Endothelial cell of umbilical vein (primary cell): ENCODE measurements around the gene KAT2B. TPM values are rescaled to one million over a fixed set of nuclear protein-coding genes. Genes with fewer than 3 reads are reported as not detected.

ENCODE experiments used
- BruUV-seq: library from RNA; stranded (reverse); fragments of 400-500 nt; replicated peaks from 2 replicates; lab custom pipeline; 2021; lab: Mats Ljungman, UMichigan
- CTCF ChIA-PET: fragments of 300-600, 350-600 bp; sonication (Branson Sonifier 250); formaldehyde crosslinking; loops from one replicate; lab custom pipeline; 2021; ENCODE audit warnings: antibody characterized with exemption, inconsistent platforms; lab: Charles Lee
- POLR2A ChIA-PET: fragments of 300-600, 350-600 bp; sonication (Branson Sonifier 250); formaldehyde crosslinking; loops from one replicate; lab custom pipeline; 2021; ENCODE audit warnings: antibody characterized with exemption, inconsistent platforms; lab: Charles Lee
- DNase-seq: peaks from one replicate; pipeline ENCODE4 v3.0.0-alpha.2; 2011; ENCODE audit warnings: low read depth, low spot score
- FAIRE-seq: peaks from 2 replicates; lab custom pipeline; 2011; peaks lifted over from hg19 to GRCh38; lab: Jason Lieb, UNC
- H2AFZ ChIP-seq: 2 replicates; pipeline ENCODE4 v1.6.0; 2012; ENCODE audit warnings: low read depth, low read length, control low read depth, inconsistent platforms
- H3K27ac ChIP-seq: 2 replicates; pipeline ENCODE4 v1.5.1; 2011; ENCODE audit warnings: low read depth, mild to moderate bottlenecking, control low read depth, low read length, moderate library complexity; ENCODE audit not compliant: insufficient read depth
- H3K27me3 ChIP-seq, 2 experiments: 2 replicates each; pipeline versions ENCODE4 v1.6.0 to v1.6.1; 2011; ENCODE audit warnings: low read length in 2 of 2, mixed read lengths in 1 of 2; ENCODE audit not compliant: control insufficient read depth in 2 of 2, insufficient read depth in 2 of 2
- H3K36me3 ChIP-seq, 2 experiments: 2 replicates in 1 of 2; 3 replicates in 1 of 2; pipeline ENCODE4 v1.5.1; 2011; ENCODE audit warnings: low read length in 2 of 2, mild to moderate bottlenecking in 1 of 2, moderate library complexity in 1 of 2; ENCODE audit not compliant: control insufficient read depth in 2 of 2, insufficient read depth in 2 of 2; ENCODE audit errors: extremely low read depth in 1 of 2
- H3K4me1 ChIP-seq: 3 replicates; pipeline ENCODE4 v1.5.1; 2011; ENCODE audit warnings: mild to moderate bottlenecking, low read length; ENCODE audit not compliant: control insufficient read depth, insufficient read depth; ENCODE audit errors: extremely low read depth
- H3K4me2 ChIP-seq: 2 replicates; pipeline ENCODE4 v1.6.1; 2011; ENCODE audit warnings: low read length, control low read depth, mixed read lengths; ENCODE audit not compliant: insufficient read depth
- H3K4me3 ChIP-seq, 3 experiments: fragments of 200-600 bp in 1 of 3; sonication (generic), shearing (Covaris generic) in 1 of 3; replicated peaks in 1 of 3; 2 replicates each; pipeline ENCODE4 v1.5.1; 2011 to 2016; ENCODE audit warnings: control low read depth in 3 of 3, low read length in 3 of 3, mild to moderate bottlenecking in 2 of 3, inconsistent platforms in 1 of 3, low read depth in 1 of 3, moderate library complexity in 1 of 3; ENCODE audit not compliant: insufficient read depth in 1 of 3
- H3K79me2 ChIP-seq: 2 replicates; pipeline ENCODE4 v1.6.0; 2012; ENCODE audit warnings: low read length, inconsistent platforms; ENCODE audit not compliant: control insufficient read depth, insufficient read depth
- H3K9ac ChIP-seq: replicated peaks from 2 replicates; pipeline ENCODE3; 2011; ENCODE audit warnings: low read length, control low read depth; ENCODE audit not compliant: insufficient read depth; ENCODE audit errors: extremely low read depth
- H3K9me1 ChIP-seq: replicated peaks from 3 replicates; pipeline ENCODE4 v1.6.0; 2011; ENCODE audit warnings: mild to moderate bottlenecking, low read length; ENCODE audit not compliant: control insufficient read depth, insufficient read depth; ENCODE audit errors: extremely low read depth
- H3K9me3 ChIP-seq: replicated peaks from 2 replicates; pipeline ENCODE4 v1.5.1; 2012; ENCODE audit warnings: low read length, inconsistent platforms; ENCODE audit not compliant: control insufficient read depth, insufficient read depth
- H4K20me1 ChIP-seq: replicated peaks from 2 replicates; pipeline ENCODE3; 2011; ENCODE audit warnings: mild to moderate bottlenecking, low read length; ENCODE audit not compliant: control insufficient read depth, insufficient read depth; ENCODE audit errors: extremely low read depth
- CTCF ChIP-seq, 2 donors: IDR thresholded peaks; 1 replicate in 1 of 2; 2 replicates in 1 of 2; pipeline ENCODE4 v1.5.1; 2011; ENCODE audit warnings: low read length in 2 of 2, mild to moderate bottlenecking in 2 of 2, moderate library complexity in 2 of 2, control low read depth in 1 of 2, inconsistent platforms in 1 of 2, low read depth in 1 of 2; ENCODE audit not compliant: insufficient read depth in 1 of 2; ENCODE audit errors: extremely low read depth in 1 of 2
- EZH2 ChIP-seq: IDR thresholded peaks from 2 replicates; pipeline ENCODE4 v1.6.1; 2012; ENCODE audit warnings: borderline replicate concordance, low read depth, mild to moderate bottlenecking, moderate library complexity, low read length, inconsistent platforms; ENCODE audit not compliant: severe bottlenecking
- JUN ChIP-seq: IDR thresholded peaks from 2 replicates; pipeline ENCODE4 v1.6.1; 2011; ENCODE audit warnings: borderline replicate concordance, low read depth; ENCODE audit not compliant: insufficient read length, insufficient read depth
- MAX ChIP-seq: IDR thresholded peaks from 2 replicates; pipeline ENCODE4 v1.6.1; 2011; ENCODE audit not compliant: insufficient read depth, insufficient read length
- MYC ChIP-seq: IDR thresholded peaks from one replicate; pipeline ENCODE4 v1.6.1; 2011; ENCODE audit warnings: mild to moderate bottlenecking, low read depth, low read length
- dilution Hi-C: fragments of 300-500 bp; cut with MboI; formaldehyde crosslinking; loops from one replicate; pipeline ENCODE4 v1.15.0; 2019; ENCODE audit warnings: low sequenced_read_pairs; ENCODE audit not compliant: extremely low pct_ligation_motif_present
- intact Hi-C: fragments of 100-400 bp; cut with micrococcal nuclease; formaldehyde crosslinking; loops from one replicate; pipeline ENCODE4 v1.10.0; 2022
- polyA plus RNA-seq, 4 experiments: library from polyadenylated mRNA; depleted of rRNA in 3 of 4; stranded (reverse) in 3 of 4; unstranded in 1 of 4; fragments of >200 nt; gene quantifications; 2 replicates each; pipeline versions ENCODE4 v1.2.1 to v1.2.3, GENCODE V29; 2011 to 2012; ENCODE audit warnings: missing spikeins in 1 of 4
- total RNA-seq: library from RNA; stranded (reverse); gene quantifications from 2 replicates; pipeline ENCODE4 v1.2.3, GENCODE V29; 2021

The KAT2B gene
- total and polyA plus RNA-seq, 2 donors (not counting 3 experiments of a cell fraction or from before 2014, with no cell fraction given): 2.6 to 11.0 TPM

- ChIA-PET CTCF (no interaction called here), POLR2A (no interaction called here)
- Histone ChIP-seq H3K36me3 (no peaks in the 10 kb centered on the region), H4K20me1 (no peaks in the 10 kb centered on the region), H3K9ac (no peak overlapping the region), H3K4me2 (no peak overlapping the region), H3K27me3 (no peaks in the 10 kb centered on the region), H3K4me3 (no peak overlapping the region), H3K27ac (no peak overlapping the region), H3K4me1 (peaks cover 26% of the 10 kb centered on the region), H2AFZ (no peak overlapping the region), H3K9me3 (no peaks in the 10 kb centered on the region), H3K9me1 (no peaks in the 10 kb centered on the region), H3K79me2 (no peaks in the 10 kb centered on the region)
- dilution Hi-C loops: no loop called here
- TF ChIP-seq JUN: no peak
- TF ChIP-seq EZH2: no peak
- no peak for TF ChIP-seq MYC
- no peak for TF ChIP-seq MAX
- TF ChIP-seq CTCF (IDR thresholded peaks at IDR 0.05; ENCODE audit: extremely low read depth in 1 of 2, insufficient read depth in 1 of 2, low read depth in 1 of 2, low read length in 2 of 2): no peak
- BruUV-seq: no TSS peak
- no peak for DNase-seq
- no peak for FAIRE-seq
- intact Hi-C loops: no loop called here
These were observed 19.7 kb downstream of the KAT2B start for GRCh38 chr3:20059929-20060328.
